HCT116 (cell line): ENCODE measurements around the gene IL17REL.

ENCODE experiments used
- CEBPB ChIP-seq: IDR thresholded peaks from 2 replicates; pipeline ENCODE4 v1.6.1; 2012; ENCODE audit warnings: low read depth
- CTCF ChIP-seq, 3 experiments: fragments of 200-600 bp in 1 of 3; sonication (generic) in 1 of 3; IDR thresholded peaks in 2 of 3; conservative IDR thresholded peaks in 1 of 3; 2 replicates each; pipeline ENCODE4 v1.5.1; 2012 to 2017; ENCODE audit warnings: low read depth in 2 of 3, low read length in 2 of 3, antibody characterized with exemption in 1 of 3, borderline replicate concordance in 1 of 3, control low read depth in 1 of 3, mild to moderate bottlenecking in 1 of 3, mixed read lengths in 1 of 3, mixed run types in 1 of 3, moderate library complexity in 1 of 3; ENCODE audit not compliant: insufficient read depth in 1 of 3
- EGR1 ChIP-seq: IDR thresholded peaks from 2 replicates; pipeline ENCODE4 v1.6.1; 2012; ENCODE audit warnings: low read depth
- EZH2 ChIP-seq: fragments of 200-600 bp; sonication (generic); IDR thresholded peaks from 2 replicates; pipeline ENCODE4 v1.6.1; 2017; ENCODE audit warnings: antibody characterized with exemption, mixed run types
- EZH2phosphoT487 ChIP-seq: fragments of 200-600 bp; IDR thresholded peaks from 2 replicates; pipeline ENCODE4 v1.6.1; 2018; ENCODE audit warnings: antibody characterized with exemption, borderline replicate concordance
- POLR2A ChIP-seq: IDR thresholded peaks from 2 replicates; pipeline ENCODE4 v1.7.0; 2011; ENCODE audit warnings: borderline replicate concordance; ENCODE audit not compliant: insufficient read depth, insufficient read length; ENCODE audit errors: extremely low read depth
- POLR2AphosphoS5 ChIP-seq: IDR thresholded peaks from 2 replicates; pipeline ENCODE4 v1.6.1; 2011; ENCODE audit warnings: mild to moderate bottlenecking, low read depth, low read length, moderate library complexity
- RAD21 ChIP-seq: IDR thresholded peaks from 2 replicates; pipeline ENCODE4 v1.6.1; 2012; ENCODE audit warnings: low read depth, mild to moderate bottlenecking
- SIN3A ChIP-seq: IDR thresholded peaks from 2 replicates; pipeline ENCODE4 v1.6.1; 2012; ENCODE audit warnings: low read depth
- SP1 ChIP-seq: IDR thresholded peaks from 2 replicates; pipeline ENCODE4 v1.6.1; 2012; ENCODE audit warnings: low read depth
- SRF ChIP-seq: IDR thresholded peaks from 2 replicates; pipeline ENCODE4 v1.6.1; 2012; ENCODE audit warnings: low read depth
- ZNF274 ChIP-seq: fragments of 200-500 bp; sonication (Bioruptor generic); IDR thresholded peaks from 2 replicates; pipeline ENCODE4 v1.6.1; 2014; ENCODE audit warnings: mild to moderate bottlenecking, low read depth, low read length, inconsistent platforms
- TF ChIP-seq, protein P1 (sequence below): IDR thresholded peaks from 2 replicates; pipeline ENCODE4 v1.6.1; 2011; ENCODE audit warnings: mild to moderate bottlenecking, low read length, moderate library complexity; ENCODE audit not compliant: insufficient replicate concordance; ENCODE audit errors: extremely low read depth

- TF ChIP-seq EZH2phosphoT487 (no peak), POLR2A (no peak), CTCF (IDR thresholded peaks at IDR 0.05 in 2 of 3, conservative IDR thresholded peaks at IDR 0.05 in 1 of 3; ENCODE audit: borderline replicate concordance in 1 of 3, insufficient read depth in 1 of 3, low read depth in 2 of 3, low read length in 2 of 3) (no peak), RAD21 (no peak), ZNF274 (no peak), POLR2AphosphoS5 (no peak), EZH2 (no peak), EGR1 (no peak), SRF (no peak), SP1 (no peak), CEBPB (no peak), SIN3A (no peak)
- TF ChIP-seq, protein P1, sequence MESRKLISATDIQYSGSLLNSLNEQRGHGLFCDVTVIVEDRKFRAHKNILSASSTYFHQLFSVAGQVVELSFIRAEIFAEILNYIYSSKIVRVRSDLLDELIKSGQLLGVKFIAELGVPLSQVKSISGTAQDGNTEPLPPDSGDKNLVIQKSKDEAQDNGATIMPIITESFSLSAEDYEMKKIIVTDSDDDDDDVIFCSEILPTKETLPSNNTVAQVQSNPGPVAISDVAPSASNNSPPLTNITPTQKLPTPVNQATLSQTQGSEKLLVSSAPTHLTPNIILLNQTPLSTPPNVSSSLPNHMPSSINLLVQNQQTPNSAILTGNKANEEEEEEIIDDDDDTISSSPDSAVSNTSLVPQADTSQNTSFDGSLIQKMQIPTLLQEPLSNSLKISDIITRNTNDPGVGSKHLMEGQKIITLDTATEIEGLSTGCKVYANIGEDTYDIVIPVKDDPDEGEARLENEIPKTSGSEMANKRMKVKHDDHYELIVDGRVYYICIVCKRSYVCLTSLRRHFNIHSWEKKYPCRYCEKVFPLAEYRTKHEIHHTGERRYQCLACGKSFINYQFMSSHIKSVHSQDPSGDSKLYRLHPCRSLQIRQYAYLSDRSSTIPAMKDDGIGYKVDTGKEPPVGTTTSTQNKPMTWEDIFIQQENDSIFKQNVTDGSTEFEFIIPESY = no peak
Observed at GRCh38 chr22:49997251-49997599, 15.3 kb downstream of the IL17REL start.
